Endothelial cell of umbilical vein (primary cell): Measurements from ENCODE around the gene FGD6. TPM values are rescaled to one million over a fixed set of nuclear protein-coding genes. Genes with fewer than 3 reads are reported as not detected.

ENCODE experiments used
- BruUV-seq: library from RNA; stranded (reverse); fragments of 400-500 nt; replicated peaks from 2 replicates; lab custom pipeline; 2021; lab: Mats Ljungman, UMichigan
- CTCF ChIA-PET: fragments of 300-600, 350-600 bp; sonication (Branson Sonifier 250); formaldehyde crosslinking; loops from one replicate; lab custom pipeline; 2021; ENCODE audit warnings: antibody characterized with exemption, inconsistent platforms; lab: Charles Lee
- POLR2A ChIA-PET: fragments of 300-600, 350-600 bp; sonication (Branson Sonifier 250); formaldehyde crosslinking; loops from one replicate; lab custom pipeline; 2021; ENCODE audit warnings: antibody characterized with exemption, inconsistent platforms; lab: Charles Lee
- DNase-seq: peaks from one replicate; pipeline ENCODE4 v3.0.0-alpha.2; 2011; ENCODE audit warnings: low read depth, low spot score
- FAIRE-seq: peaks from 2 replicates; lab custom pipeline; 2011; peaks lifted over from hg19 to GRCh38; lab: Jason Lieb, UNC
- H2AFZ ChIP-seq: 2 replicates; pipeline ENCODE4 v1.6.0; 2012; ENCODE audit warnings: low read depth, low read length, control low read depth, inconsistent platforms
- H3K27ac ChIP-seq: 2 replicates; pipeline ENCODE4 v1.5.1; 2011; ENCODE audit warnings: low read depth, mild to moderate bottlenecking, control low read depth, low read length, moderate library complexity; ENCODE audit not compliant: insufficient read depth
- H3K27me3 ChIP-seq, 2 experiments: 2 replicates each; pipeline versions ENCODE4 v1.6.0 to v1.6.1; 2011; ENCODE audit warnings: low read length in 2 of 2, mixed read lengths in 1 of 2; ENCODE audit not compliant: control insufficient read depth in 2 of 2, insufficient read depth in 2 of 2
- H3K36me3 ChIP-seq, 2 experiments: 2 replicates in 1 of 2; 3 replicates in 1 of 2; pipeline ENCODE4 v1.5.1; 2011; ENCODE audit warnings: low read length in 2 of 2, mild to moderate bottlenecking in 1 of 2, moderate library complexity in 1 of 2; ENCODE audit not compliant: control insufficient read depth in 2 of 2, insufficient read depth in 2 of 2; ENCODE audit errors: extremely low read depth in 1 of 2
- H3K4me1 ChIP-seq: 3 replicates; pipeline ENCODE4 v1.5.1; 2011; ENCODE audit warnings: mild to moderate bottlenecking, low read length; ENCODE audit not compliant: control insufficient read depth, insufficient read depth; ENCODE audit errors: extremely low read depth
- H3K4me2 ChIP-seq: 2 replicates; pipeline ENCODE4 v1.6.1; 2011; ENCODE audit warnings: low read length, control low read depth, mixed read lengths; ENCODE audit not compliant: insufficient read depth
- H3K4me3 ChIP-seq, 3 experiments: fragments of 200-600 bp in 1 of 3; sonication (generic), shearing (Covaris generic) in 1 of 3; replicated peaks in 1 of 3; 2 replicates each; pipeline ENCODE4 v1.5.1; 2011 to 2016; ENCODE audit warnings: control low read depth in 3 of 3, low read length in 3 of 3, mild to moderate bottlenecking in 2 of 3, inconsistent platforms in 1 of 3, low read depth in 1 of 3, moderate library complexity in 1 of 3; ENCODE audit not compliant: insufficient read depth in 1 of 3
- H3K79me2 ChIP-seq: 2 replicates; pipeline ENCODE4 v1.6.0; 2012; ENCODE audit warnings: low read length, inconsistent platforms; ENCODE audit not compliant: control insufficient read depth, insufficient read depth
- H3K9ac ChIP-seq: replicated peaks from 2 replicates; pipeline ENCODE3; 2011; ENCODE audit warnings: low read length, control low read depth; ENCODE audit not compliant: insufficient read depth; ENCODE audit errors: extremely low read depth
- H3K9me1 ChIP-seq: replicated peaks from 3 replicates; pipeline ENCODE4 v1.6.0; 2011; ENCODE audit warnings: mild to moderate bottlenecking, low read length; ENCODE audit not compliant: control insufficient read depth, insufficient read depth; ENCODE audit errors: extremely low read depth
- H3K9me3 ChIP-seq: replicated peaks from 2 replicates; pipeline ENCODE4 v1.5.1; 2012; ENCODE audit warnings: low read length, inconsistent platforms; ENCODE audit not compliant: control insufficient read depth, insufficient read depth
- H4K20me1 ChIP-seq: replicated peaks from 2 replicates; pipeline ENCODE3; 2011; ENCODE audit warnings: mild to moderate bottlenecking, low read length; ENCODE audit not compliant: control insufficient read depth, insufficient read depth; ENCODE audit errors: extremely low read depth
- EZH2 ChIP-seq: IDR thresholded peaks from 2 replicates; pipeline ENCODE4 v1.6.1; 2012; ENCODE audit warnings: borderline replicate concordance, low read depth, mild to moderate bottlenecking, moderate library complexity, low read length, inconsistent platforms; ENCODE audit not compliant: severe bottlenecking
- FOS ChIP-seq: IDR thresholded peaks from 2 replicates; pipeline ENCODE4 v1.6.1; 2011; ENCODE audit warnings: mild to moderate bottlenecking, low read length, moderate library complexity, borderline replicate concordance; ENCODE audit not compliant: insufficient read depth
- GATA2 ChIP-seq: IDR thresholded peaks from 2 replicates; pipeline ENCODE4 v1.7.0; 2011; ENCODE audit warnings: low read depth, mild to moderate bottlenecking, moderate library complexity, mixed read lengths, low read length; ENCODE audit not compliant: insufficient read length, insufficient read depth
- JUN ChIP-seq: IDR thresholded peaks from 2 replicates; pipeline ENCODE4 v1.6.1; 2011; ENCODE audit warnings: borderline replicate concordance, low read depth; ENCODE audit not compliant: insufficient read length, insufficient read depth
- MYC ChIP-seq: IDR thresholded peaks from one replicate; pipeline ENCODE4 v1.6.1; 2011; ENCODE audit warnings: mild to moderate bottlenecking, low read depth, low read length
- POLR2A ChIP-seq: IDR thresholded peaks from 2 replicates; pipeline ENCODE4 v1.6.1; 2012; ENCODE audit warnings: low read depth, mild to moderate bottlenecking, control low read depth, low read length
- POLR2AphosphoS5 ChIP-seq: IDR thresholded peaks from 2 replicates; pipeline ENCODE4 v1.6.1; 2012; ENCODE audit warnings: low read depth, mild to moderate bottlenecking, control low read depth, low read length, moderate library complexity; ENCODE audit not compliant: insufficient read depth
- dilution Hi-C: fragments of 300-500 bp; cut with MboI; formaldehyde crosslinking; loops from one replicate; pipeline ENCODE4 v1.15.0; 2019; ENCODE audit warnings: low sequenced_read_pairs; ENCODE audit not compliant: extremely low pct_ligation_motif_present
- intact Hi-C: fragments of 100-400 bp; cut with micrococcal nuclease; formaldehyde crosslinking; loops from one replicate; pipeline ENCODE4 v1.10.0; 2022
- polyA plus RNA-seq, 4 experiments: library from polyadenylated mRNA; depleted of rRNA in 3 of 4; stranded (reverse) in 3 of 4; unstranded in 1 of 4; fragments of >200 nt; gene quantifications; 2 replicates each; pipeline versions ENCODE4 v1.2.1 to v1.2.3, GENCODE V29; 2011 to 2012; ENCODE audit warnings: missing spikeins in 1 of 4
- total RNA-seq: library from RNA; stranded (reverse); gene quantifications from 2 replicates; pipeline ENCODE4 v1.2.3, GENCODE V29; 2021
- TF ChIP-seq, protein P1 (sequence below): IDR thresholded peaks from 2 replicates; pipeline ENCODE4 v1.6.1; 2011; ENCODE audit not compliant: insufficient read depth, insufficient read length
- TF ChIP-seq, protein P2 (sequence below), 2 donors: IDR thresholded peaks; 1 replicate in 1 of 2; 2 replicates in 1 of 2; pipeline ENCODE4 v1.5.1; 2011; ENCODE audit warnings: low read length in 2 of 2, mild to moderate bottlenecking in 2 of 2, moderate library complexity in 2 of 2, control low read depth in 1 of 2, inconsistent platforms in 1 of 2, low read depth in 1 of 2; ENCODE audit not compliant: insufficient read depth in 1 of 2; ENCODE audit errors: extremely low read depth in 1 of 2

The FGD6 gene
- total and polyA plus RNA-seq, 2 donors (not counting 3 experiments of a cell fraction or from before 2014, with no cell fraction given) = 5.9 to 14.0 TPM

DNA sequence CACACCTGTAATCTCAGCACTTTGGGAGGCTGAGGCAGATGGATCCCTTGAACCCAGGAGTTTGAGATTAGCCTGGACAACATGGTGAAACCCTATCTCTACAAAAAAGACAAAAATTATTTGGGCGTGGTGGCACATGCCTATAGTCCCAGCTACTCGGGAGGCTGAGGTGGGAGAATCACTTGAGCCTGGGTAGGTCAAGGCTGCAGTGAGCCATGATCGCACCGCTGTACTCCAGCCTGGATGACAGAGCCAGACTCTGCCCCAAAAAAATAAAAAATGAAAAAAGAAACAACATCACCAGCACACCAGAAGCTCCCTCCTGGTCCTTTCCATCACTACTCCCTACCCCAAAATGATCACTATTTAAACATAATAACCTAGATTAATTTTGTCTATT, 2.9 kb upstream of the FGD6 start:
- H3K27me3 ChIP-seq = no peaks in the 10 kb centered on the region
- peaks cover 4% of the 10 kb centered on the region for H4K20me1 ChIP-seq
- H3K36me3 ChIP-seq = peaks cover 0 to 12% of the 10 kb centered on the region in 2 experiments
- POLR2A ChIA-PET = no interaction called here
- H3K9me1 ChIP-seq = no peaks in the 10 kb centered on the region
- BruUV-seq = no TSS peak
- CTCF ChIA-PET = interaction anchor here (0.9 kb wide), 1 partner anchor 42 kb away, joined by 3 read pairs; no protein-coding TSS in a partner anchor
- H3K79me2 ChIP-seq = peaks cover 85% of the 10 kb centered on the region
- H3K4me2 ChIP-seq = peak overlapping the region; percentile 99
- no peak overlapping the region for H2AFZ ChIP-seq
- FAIRE-seq (no peak), DNase-seq (no peak)
- H3K27ac ChIP-seq = no peak overlapping the region
- TF ChIP-seq, protein P1, sequence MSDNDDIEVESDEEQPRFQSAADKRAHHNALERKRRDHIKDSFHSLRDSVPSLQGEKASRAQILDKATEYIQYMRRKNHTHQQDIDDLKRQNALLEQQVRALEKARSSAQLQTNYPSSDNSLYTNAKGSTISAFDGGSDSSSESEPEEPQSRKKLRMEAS = no peak
- TF ChIP-seq JUN (no peak), POLR2AphosphoS5 (no peak), GATA2 (no peak), EZH2 (no peak), FOS (no peak), MYC (no peak), POLR2A (no peak)
- TF ChIP-seq, protein P2, sequence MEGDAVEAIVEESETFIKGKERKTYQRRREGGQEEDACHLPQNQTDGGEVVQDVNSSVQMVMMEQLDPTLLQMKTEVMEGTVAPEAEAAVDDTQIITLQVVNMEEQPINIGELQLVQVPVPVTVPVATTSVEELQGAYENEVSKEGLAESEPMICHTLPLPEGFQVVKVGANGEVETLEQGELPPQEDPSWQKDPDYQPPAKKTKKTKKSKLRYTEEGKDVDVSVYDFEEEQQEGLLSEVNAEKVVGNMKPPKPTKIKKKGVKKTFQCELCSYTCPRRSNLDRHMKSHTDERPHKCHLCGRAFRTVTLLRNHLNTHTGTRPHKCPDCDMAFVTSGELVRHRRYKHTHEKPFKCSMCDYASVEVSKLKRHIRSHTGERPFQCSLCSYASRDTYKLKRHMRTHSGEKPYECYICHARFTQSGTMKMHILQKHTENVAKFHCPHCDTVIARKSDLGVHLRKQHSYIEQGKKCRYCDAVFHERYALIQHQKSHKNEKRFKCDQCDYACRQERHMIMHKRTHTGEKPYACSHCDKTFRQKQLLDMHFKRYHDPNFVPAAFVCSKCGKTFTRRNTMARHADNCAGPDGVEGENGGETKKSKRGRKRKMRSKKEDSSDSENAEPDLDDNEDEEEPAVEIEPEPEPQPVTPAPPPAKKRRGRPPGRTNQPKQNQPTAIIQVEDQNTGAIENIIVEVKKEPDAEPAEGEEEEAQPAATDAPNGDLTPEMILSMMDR (IDR thresholded peaks at IDR 0.05; ENCODE audit: extremely low read depth in 1 of 2, insufficient read depth in 1 of 2, low read depth in 1 of 2, low read length in 2 of 2) = no peak
- no peaks in the 10 kb centered on the region for H3K9me3 ChIP-seq
- intact Hi-C loops (no loop called here), dilution Hi-C loops (loop anchor here (25.0 kb wide), 1 partner anchor 108 kb away; no protein-coding TSS in a partner anchor)
- peaks cover 19% of the 10 kb centered on the region for H3K4me1 ChIP-seq
- H3K4me3 ChIP-seq = no peak overlapping the region
- no peak overlapping the region for H3K9ac ChIP-seq
